ENCODE results near the gene AEN.
"Not testable (repeated sequence)": the region's sequence is repeated elsewhere in the genome, so short reads cannot be mapped to it uniquely, and the experiment has no call there.

The AEN gene

GRCh38 chr15:88631464-88632028, 10.4 kb downstream of the AEN start:
- TF ChIP-seq CTCF (IDR thresholded peaks at IDR 0.05; ENCODE audit: low read depth, low read length), result no peak
- no peak for DNase-seq (ENCODE audit: extremely low read depth, low read depth)

- not testable (repeated sequence) for DNase-seq (ENCODE audit: extremely low read depth, low read depth)
Measured at GRCh38 chr15:88632797-88633196, 11.7 kb downstream of the AEN start.

GRCh38 chr15:88634449-88634848, 13.3 kb downstream of the AEN start:
- no peak for TF ChIP-seq CTCF (IDR thresholded peaks at IDR 0.05; ENCODE audit: low read depth, low read length)
- no peak for DNase-seq (ENCODE audit: extremely low read depth, low read depth)

- no peak for DNase-seq (ENCODE audit: extremely low read depth, low read depth)
- no peak for TF ChIP-seq CTCF (IDR thresholded peaks at IDR 0.05; ENCODE audit: low read depth, low read length)
Measured at GRCh38 chr15:88635318-88635717, 14.2 kb downstream of the AEN start.

- DNase-seq (ENCODE audit: extremely low read depth, low read depth), result no peak
- TF ChIP-seq CTCF (IDR thresholded peaks at IDR 0.05; ENCODE audit: low read depth, low read length), result no peak
Measured at GRCh38 chr15:88636050-88636449, 14.9 kb downstream of the AEN start.

- DNase-seq (ENCODE audit: extremely low read depth, low read depth), result no peak
- TF ChIP-seq CTCF (IDR thresholded peaks at IDR 0.05; ENCODE audit: low read depth, low read length), result no peak
Measured at GRCh38 chr15:88636654-88637053, 15.5 kb downstream of the AEN start.

- no peak for DNase-seq (ENCODE audit: extremely low read depth, low read depth)
- TF ChIP-seq CTCF (IDR thresholded peaks at IDR 0.05; ENCODE audit: low read depth, low read length), result no peak
Measured at GRCh38 chr15:88637436-88637835, 16.3 kb downstream of the AEN start.

- DNase-seq (ENCODE audit: extremely low read depth, low read depth), result no peak
- no peak for TF ChIP-seq CTCF (IDR thresholded peaks at IDR 0.05; ENCODE audit: low read depth, low read length)
Measured at GRCh38 chr15:88637841-88638625, 16.9 kb downstream of the AEN start.

All from AG09319 (cell line).